ENCODE data around the gene PRRC2B.

PRRC2B gene

GRCh38 chr9:131410044-131410491, 16.2 kb downstream of the PRRC2B start:
- DNase-seq = no peak

- DNase-seq = no peak
Measured at GRCh38 chr9:131411719-131412681, 18.1 kb downstream of the PRRC2B start.

GRCh38 chr9:131416509-131416908, 22.6 kb downstream of the PRRC2B start:
- no peak for DNase-seq

DNA sequence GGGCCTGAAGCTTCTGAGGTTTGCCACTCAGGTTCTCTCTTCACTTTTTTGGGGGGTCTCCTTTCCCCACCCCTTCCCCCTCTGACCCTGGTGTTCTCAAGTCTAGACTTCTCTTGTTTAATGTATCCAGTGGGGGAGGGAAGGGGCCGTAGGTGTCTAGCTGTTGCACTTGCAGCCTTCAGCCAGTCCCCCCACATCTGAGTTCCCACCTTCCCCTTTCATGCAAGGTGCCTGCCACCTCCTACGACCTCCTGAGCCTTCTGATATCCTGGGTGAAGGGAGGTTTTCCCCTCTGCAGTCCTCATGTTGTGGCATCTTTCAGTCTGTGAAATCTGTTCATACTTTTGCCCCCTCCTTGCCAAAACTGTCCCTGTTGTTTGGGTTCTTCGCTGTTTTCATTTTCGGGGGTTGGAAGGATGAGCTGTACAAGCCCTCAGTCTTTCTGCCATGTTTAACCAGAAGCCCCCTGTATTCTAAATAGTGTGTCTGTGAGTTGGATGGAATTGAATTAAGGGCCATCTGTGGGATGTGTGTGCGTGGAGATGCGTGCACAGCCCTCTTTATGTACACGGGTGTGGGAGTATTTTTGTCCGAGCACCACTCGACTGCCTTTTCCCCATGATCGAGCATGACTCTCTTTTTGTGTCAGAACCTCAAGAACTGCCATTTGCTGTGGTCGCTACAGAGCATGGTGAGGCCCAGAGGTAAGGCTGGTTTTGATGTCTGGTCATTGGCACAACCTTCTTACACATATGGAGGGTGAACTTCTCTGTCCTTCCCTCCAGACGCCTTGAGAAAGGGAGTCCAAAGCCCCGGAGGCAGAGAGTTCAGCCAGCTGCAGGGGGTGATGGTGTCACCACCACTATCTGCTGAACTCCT, 23.6 kb downstream of the PRRC2B start:
- no peak for DNase-seq

DNA sequence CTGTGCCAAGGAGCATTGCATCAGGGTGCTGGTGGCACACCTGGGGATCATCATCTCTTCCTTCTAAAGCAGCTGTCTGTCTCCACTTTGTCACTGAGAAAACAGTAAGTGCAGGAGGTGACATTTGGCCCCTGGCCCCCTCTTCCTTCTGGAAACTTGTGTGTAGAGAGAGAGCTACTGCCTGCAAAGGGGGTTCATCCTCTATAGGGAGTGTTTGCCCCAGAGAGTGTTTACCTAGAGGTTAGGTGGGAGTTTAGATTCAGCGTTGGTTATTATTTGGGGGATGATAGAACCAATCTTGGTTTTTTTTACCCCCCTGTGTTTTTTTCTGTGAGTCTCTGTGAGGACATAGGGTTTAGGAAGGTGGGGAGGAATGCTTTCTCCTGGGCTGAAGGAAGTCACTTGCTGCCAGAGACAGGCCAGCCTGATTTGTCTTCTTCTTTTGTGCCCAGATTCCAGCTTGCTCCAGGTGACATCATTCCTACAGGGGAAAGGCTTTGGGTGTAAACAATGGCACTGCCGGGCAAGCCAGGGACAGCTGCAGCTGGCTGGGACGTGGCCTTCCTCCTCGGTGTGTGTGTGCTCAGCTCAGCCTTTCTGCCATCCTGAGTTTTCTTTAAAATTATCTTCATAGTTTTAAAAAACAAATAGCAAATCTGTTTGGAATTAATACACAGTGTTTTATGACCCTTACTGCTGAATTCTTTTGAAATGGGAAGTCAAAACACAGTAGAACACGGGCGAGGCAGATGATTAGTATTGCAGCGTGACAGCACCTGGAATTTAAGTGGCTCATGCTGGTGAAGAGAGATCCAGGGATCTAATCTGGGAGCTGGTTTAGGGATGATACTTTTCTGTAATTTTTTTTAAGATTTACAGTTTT, 24.5 kb downstream of the PRRC2B start:
- DNase-seq = no peak

DNA sequence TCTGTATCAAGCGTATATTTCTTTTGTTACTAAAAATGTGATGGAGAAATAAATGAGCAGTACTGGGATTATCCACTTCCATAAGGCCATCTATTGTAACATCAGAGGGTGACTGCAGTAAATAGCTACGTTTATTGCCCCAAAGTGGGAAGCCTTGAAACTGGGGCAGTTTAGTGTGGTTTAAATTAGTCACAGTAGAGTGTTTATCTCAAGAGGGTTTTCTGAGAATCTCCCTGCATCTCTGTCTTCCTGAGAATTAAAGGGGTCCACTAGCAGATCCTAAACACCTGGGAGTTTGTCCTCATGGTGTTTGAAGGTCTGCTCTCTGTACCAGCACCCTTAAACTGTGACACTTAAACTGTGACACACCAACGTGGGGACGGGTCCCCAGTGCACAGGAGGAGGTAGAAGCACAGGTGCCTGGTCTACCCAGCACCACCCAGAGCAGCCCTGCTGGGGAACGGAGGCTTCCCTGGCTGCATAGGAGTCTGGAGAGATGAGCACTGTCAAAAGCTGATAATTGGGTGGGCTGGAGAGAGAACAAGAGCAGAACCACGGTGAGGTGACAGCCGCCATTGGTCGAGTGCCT, 25.2 kb downstream of the PRRC2B start:
- DNase-seq = no peak

GRCh38 chr9:131419716-131420115, 25.8 kb downstream of the PRRC2B start:
- no peak for DNase-seq

GRCh38 chr9:131420980-131421624, 27.2 kb downstream of the PRRC2B start:
- DNase-seq = peak; percentile 8

DNA sequence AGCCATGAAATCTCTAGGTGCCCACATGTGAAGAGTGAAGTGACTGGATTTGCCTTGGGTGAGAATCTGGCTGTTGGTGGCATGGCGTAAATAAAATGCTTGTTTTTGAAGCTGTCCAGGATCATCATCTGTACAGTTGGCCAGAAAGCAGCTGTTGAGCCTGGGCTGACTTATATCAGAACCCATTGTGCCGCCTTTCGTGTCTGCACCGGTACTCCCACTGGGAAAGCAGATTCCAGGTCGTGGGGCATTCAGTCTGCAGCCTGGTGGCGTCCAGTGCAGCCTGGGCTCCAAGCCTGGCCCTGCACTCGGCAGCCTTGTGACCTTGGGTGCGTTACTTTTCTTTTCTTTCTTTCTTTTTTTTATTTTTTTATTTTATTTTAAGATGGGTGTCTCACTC, 27.8 kb downstream of the PRRC2B start:
- no peak for DNase-seq

- no peak for DNase-seq
Measured at GRCh38 chr9:131422241-131422792, 28.4 kb downstream of the PRRC2B start.

DNA sequence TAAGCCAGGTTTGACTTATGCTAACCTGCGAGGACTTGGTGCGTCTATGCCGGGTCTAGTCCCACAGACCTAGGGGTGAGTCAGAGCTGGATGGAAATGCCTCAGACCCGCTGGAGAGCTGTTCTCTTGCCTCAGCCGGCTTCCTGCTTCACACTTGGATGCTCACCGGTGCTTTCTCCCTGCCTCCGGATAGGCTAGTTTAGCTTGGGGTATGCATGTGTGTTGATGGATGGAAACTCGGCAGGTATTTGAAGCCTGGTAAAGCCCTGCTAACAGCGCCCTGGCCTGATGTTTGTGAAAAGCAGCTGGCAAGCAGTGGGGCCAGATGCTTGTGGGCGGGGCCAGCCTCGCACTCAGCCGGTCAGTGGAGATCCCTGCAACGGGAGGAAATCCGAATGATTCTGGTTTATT, 29.3 kb downstream of the PRRC2B start:
- peak; percentile 30 for DNase-seq

GRCh38 chr9:131426545-131426944, 32.7 kb downstream of the PRRC2B start:
- no peak for DNase-seq

GRCh38 chr9:131429121-131430012, 35.5 kb downstream of the PRRC2B start:
- no peak for DNase-seq

DNA sequence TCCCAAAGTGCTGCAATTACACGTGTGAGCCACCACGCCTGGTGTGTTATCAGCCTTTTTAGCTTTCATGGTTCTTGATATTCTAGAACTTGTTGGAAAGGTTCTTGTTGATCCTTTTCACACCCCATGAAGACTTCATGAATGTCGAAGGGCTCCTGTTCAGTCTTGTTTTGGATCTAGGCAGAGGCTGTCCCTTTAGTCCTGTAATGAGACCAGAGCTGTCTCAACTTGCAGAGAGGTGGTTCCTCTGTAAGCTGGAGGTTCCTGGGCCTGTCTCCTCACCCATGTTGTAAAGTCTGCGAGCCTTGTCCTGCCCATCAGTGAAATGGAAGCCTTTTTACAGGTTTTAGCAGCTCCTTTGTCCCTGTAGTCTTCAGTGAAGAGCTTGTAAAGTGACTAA, 38.2 kb downstream of the PRRC2B start:
- no peak for DNase-seq

DNA sequence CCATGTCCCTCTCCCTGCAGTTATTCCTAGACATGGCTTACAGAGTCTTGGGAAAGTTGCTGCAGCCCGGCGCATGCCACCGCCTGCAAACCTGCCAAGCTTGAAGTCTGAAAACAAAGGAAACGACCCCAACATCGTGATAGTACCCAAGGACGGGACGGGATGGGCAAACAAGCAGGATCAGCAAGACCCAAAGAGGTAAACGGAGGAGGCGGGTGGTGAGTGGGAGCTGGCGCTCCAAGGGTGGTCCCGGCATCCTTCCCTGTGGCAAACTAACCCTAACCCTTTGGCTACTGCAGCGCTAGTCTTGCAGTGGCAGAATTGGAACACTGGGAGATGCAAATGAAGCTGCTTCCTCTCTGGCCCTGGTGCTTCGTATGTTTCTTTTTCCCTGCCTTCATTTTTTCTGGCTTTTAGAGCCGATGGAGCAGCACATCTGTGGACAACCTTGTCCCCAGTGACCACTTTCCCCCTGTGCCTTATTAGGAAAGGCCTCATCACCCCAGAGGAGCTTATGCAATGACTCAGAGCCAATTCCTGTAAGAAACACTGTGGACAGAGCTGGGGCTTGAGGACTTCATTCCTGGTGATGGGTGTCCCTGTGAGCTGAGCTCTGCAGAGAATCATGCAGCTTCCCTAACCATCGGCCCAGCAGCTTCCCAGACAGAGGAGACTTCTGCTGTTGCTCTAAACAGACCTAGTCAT, 38.9 kb downstream of the PRRC2B start:
- no peak for DNase-seq

GRCh38 chr9:131433302-131433854, 39.5 kb downstream of the PRRC2B start:
- no peak for DNase-seq

DNA sequence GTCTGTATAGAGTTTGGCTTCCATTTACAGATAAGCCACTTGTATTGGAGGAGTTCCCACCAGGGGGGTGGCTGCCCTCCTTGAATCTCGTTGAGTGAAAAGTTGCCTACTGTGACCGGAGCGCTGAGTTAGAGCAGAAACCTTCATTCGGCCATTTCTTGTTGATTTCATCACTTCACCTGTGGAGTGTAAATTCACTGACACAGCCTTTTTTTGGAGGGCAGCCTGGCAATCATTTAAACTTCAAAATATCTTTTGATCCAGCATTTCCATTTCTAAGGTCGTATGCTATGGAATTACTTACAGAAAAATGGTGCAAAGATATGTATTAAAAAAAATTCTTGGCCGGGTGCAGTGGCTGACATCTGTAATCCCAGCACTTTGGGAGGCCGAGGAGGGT, 40.8 kb downstream of the PRRC2B start:
- DNase-seq = no peak

- DNase-seq = no peak
Measured at GRCh38 chr9:131436376-131436775, 42.5 kb downstream of the PRRC2B start.

DNA sequence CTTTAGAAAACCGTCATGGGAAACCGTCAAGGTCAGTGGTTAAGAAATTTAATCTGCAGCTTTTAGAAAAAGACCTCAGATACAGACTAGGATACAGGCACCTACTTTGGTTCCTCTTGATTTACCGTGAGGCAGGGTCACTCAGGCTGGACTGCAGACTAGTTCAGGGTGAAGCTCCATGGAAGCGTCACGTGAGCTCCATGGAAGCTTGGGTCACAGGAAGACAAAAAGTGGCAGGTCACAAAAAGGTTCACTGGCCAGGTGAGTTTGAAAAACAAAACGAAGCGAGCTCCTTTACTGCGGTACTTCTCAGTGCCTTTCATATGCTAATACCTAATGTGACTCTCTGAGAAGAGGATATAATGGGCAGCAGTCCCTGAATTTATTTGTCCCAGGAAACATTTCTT, 43.0 kb downstream of the PRRC2B start:
- no peak for DNase-seq
